HepG2 (cell line): ENCODE measurements around the gene TNFSF12. TPM values are rescaled to one million over a fixed set of nuclear protein-coding genes. Genes with fewer than 3 reads are reported as not detected.

Source experiments
- AGO1 ChIP-seq: fragments of 200-400 bp; formaldehyde crosslinking; IDR thresholded peaks from 2 replicates; pipeline ENCODE4 v1.6.1; 2017; ENCODE audit warnings: mild to moderate bottlenecking, low read depth, low read length, moderate library complexity; ENCODE audit not compliant: poor library complexity, severe bottlenecking
- HES4 ChIP-seq: sonication (generic); formaldehyde crosslinking; IDR thresholded peaks from 2 replicates; pipeline ENCODE4 v1.9.0; 2021; ENCODE audit warnings: mild to moderate bottlenecking, missing genetic modification reagents, borderline replicate concordance
- ZBTB20 ChIP-seq: sonication (generic); formaldehyde crosslinking; IDR thresholded peaks from 2 replicates; pipeline ENCODE4 v1.8.1; 2023; ENCODE audit warnings: missing genetic modification reagents, low read depth, mild to moderate bottlenecking, borderline replicate concordance
- ZNF207 ChIP-seq: fragments of 450-650 bp; IDR thresholded peaks from 2 replicates; pipeline ENCODE4 v1.6.1; 2016; ENCODE audit warnings: antibody characterized with exemption, borderline replicate concordance
- ZNF337 ChIP-seq: sonication (generic); formaldehyde crosslinking; IDR thresholded peaks from 2 replicates; pipeline ENCODE4 v1.5.1; 2020; ENCODE audit warnings: missing genetic modification reagents, low read depth, mild to moderate bottlenecking, borderline replicate concordance
- polyA plus RNA-seq, 8 experiments: library from polyadenylated mRNA; depleted of rRNA in 3 of 8; stranded (reverse) in 7 of 8; unstranded in 1 of 8; fragments of >200 nt; fragmentation: Illumina TruSeq in 4 of 8; extraction: Trizol in 4 of 8; gene quantifications; 2 replicates each; pipeline versions ENCODE4 v1.2.1 to v1.2.3, GENCODE V29; 2011 to 2016; ENCODE audit warnings: low read depth in 4 of 8, missing spikeins in 1 of 8, mixed read lengths in 1 of 8; ENCODE audit not compliant: insufficient read depth in 1 of 8
- total RNA-seq, 5 experiments: library from RNA; depleted of rRNA; stranded (reverse); fragments of >200 nt; fragmentation: Illumina TruSeq; extraction: Trizol; gene quantifications; 2 replicates each; pipeline ENCODE4 v1.2.3, GENCODE V29; 2016; ENCODE audit warnings: low read depth in 1 of 5
- TF ChIP-seq, protein P1 (sequence below): sonication (generic); formaldehyde crosslinking; IDR thresholded peaks from 2 replicates; pipeline ENCODE4 v1.5.0; 2020; ENCODE audit warnings: missing genetic modification reagents
- TF ChIP-seq, protein P2 (sequence below): sonication (generic); formaldehyde crosslinking; IDR thresholded peaks from 2 replicates; pipeline ENCODE4 v1.8.0; 2022; ENCODE audit warnings: mild to moderate bottlenecking, missing genetic modification reagents, moderate library complexity
- TF ChIP-seq, protein P3 (sequence below): sonication (generic); formaldehyde crosslinking; IDR thresholded peaks from 2 replicates; pipeline ENCODE4 v1.4.0; 2020; ENCODE audit warnings: missing genetic modification reagents, borderline replicate concordance
- TF ChIP-seq, protein P4 (sequence below): sonication (generic); formaldehyde crosslinking; IDR thresholded peaks from 2 replicates; pipeline ENCODE4; 2020; ENCODE audit warnings: missing genetic modification reagents, mild to moderate bottlenecking, borderline replicate concordance
- TF ChIP-seq, protein P5 (sequence below), 2 experiments: sonication (generic) in 1 of 2; formaldehyde crosslinking in 1 of 2; IDR thresholded peaks; 2 replicates each; pipeline versions ENCODE4 v1.4.0 to v1.6.1; 2016 to 2020; ENCODE audit warnings: borderline replicate concordance in 1 of 2, low read depth in 1 of 2, mild to moderate bottlenecking in 1 of 2, missing genetic modification reagents in 1 of 2
- TF ChIP-seq, protein P6 (sequence below): sonication (generic); formaldehyde crosslinking; IDR thresholded peaks from 2 replicates; pipeline ENCODE4 v1.4.0; 2020; ENCODE audit warnings: mild to moderate bottlenecking, missing genetic modification reagents

Gene TNFSF12
- total and polyA plus RNA-seq, 2 of the 13 experiments (the other 11 are each of a cell fraction or from before 2014, with no cell fraction given), result 0.93 to 7.2 TPM

DNA sequence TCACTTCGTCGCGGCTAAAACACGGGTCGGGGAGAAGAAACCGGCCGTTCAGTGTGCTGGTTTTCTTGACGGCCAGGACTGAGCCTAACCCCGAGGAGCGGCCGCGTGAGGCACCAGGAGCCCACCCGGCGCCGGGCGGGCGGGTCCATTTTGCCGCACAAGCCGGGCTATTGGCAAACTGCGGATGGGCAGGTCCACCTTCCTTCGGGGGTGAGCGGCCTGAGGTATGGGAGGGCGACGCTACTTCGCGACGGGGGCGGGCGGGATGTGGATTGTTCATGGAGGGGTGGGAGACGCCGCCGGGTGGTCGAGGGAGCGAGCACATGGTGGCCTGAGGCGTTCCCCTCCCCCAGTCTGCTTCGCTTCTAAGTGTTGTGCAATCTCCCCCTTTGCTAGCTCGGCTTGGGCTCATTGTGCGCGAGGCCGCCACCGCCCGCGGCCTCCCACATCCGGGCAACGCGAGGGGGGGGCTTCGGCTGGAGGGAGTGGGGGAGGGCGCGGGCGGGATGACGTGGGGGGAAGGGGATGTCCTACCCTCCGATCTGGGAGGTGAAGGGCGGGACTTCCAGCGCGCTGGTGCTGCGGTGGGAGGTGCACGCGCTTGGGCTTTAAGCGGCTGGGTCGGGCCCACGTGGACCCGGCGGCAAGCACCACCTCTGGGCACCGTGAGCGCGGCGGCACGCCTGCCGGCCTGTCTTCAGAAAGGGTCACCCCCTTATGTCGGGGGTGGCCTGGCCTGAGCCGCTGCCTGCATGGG, 24.6 kb downstream of the TNFSF12 start (continued):
- TF ChIP-seq, protein P1, sequence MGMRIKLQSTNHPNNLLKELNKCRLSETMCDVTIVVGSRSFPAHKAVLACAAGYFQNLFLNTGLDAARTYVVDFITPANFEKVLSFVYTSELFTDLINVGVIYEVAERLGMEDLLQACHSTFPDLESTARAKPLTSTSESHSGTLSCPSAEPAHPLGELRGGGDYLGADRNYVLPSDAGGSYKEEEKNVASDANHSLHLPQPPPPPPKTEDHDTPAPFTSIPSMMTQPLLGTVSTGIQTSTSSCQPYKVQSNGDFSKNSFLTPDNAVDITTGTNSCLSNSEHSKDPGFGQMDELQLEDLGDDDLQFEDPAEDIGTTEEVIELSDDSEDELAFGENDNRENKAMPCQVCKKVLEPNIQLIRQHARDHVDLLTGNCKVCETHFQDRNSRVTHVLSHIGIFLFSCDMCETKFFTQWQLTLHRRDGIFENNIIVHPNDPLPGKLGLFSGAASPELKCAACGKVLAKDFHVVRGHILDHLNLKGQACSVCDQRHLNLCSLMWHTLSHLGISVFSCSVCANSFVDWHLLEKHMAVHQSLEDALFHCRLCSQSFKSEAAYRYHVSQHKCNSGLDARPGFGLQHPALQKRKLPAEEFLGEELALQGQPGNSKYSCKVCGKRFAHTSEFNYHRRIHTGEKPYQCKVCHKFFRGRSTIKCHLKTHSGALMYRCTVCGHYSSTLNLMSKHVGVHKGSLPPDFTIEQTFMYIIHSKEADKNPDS, result no peak
- TF ChIP-seq, protein P2, sequence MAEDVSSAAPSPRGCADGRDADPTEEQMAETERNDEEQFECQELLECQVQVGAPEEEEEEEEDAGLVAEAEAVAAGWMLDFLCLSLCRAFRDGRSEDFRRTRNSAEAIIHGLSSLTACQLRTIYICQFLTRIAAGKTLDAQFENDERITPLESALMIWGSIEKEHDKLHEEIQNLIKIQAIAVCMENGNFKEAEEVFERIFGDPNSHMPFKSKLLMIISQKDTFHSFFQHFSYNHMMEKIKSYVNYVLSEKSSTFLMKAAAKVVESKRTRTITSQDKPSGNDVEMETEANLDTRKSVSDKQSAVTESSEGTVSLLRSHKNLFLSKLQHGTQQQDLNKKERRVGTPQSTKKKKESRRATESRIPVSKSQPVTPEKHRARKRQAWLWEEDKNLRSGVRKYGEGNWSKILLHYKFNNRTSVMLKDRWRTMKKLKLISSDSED (CRISPR knock-in tag), result no peak
- TF ChIP-seq, protein P3, sequence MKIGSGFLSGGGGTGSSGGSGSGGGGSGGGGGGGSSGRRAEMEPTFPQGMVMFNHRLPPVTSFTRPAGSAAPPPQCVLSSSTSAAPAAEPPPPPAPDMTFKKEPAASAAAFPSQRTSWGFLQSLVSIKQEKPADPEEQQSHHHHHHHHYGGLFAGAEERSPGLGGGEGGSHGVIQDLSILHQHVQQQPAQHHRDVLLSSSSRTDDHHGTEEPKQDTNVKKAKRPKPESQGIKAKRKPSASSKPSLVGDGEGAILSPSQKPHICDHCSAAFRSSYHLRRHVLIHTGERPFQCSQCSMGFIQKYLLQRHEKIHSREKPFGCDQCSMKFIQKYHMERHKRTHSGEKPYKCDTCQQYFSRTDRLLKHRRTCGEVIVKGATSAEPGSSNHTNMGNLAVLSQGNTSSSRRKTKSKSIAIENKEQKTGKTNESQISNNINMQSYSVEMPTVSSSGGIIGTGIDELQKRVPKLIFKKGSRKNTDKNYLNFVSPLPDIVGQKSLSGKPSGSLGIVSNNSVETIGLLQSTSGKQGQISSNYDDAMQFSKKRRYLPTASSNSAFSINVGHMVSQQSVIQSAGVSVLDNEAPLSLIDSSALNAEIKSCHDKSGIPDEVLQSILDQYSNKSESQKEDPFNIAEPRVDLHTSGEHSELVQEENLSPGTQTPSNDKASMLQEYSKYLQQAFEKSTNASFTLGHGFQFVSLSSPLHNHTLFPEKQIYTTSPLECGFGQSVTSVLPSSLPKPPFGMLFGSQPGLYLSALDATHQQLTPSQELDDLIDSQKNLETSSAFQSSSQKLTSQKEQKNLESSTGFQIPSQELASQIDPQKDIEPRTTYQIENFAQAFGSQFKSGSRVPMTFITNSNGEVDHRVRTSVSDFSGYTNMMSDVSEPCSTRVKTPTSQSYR, result peak; percentile 99
- peak; percentile 75 for TF ChIP-seq AGO1
- TF ChIP-seq HES4 (CRISPR knock-in tag), result peak; percentile 79
- TF ChIP-seq ZNF337 (CRISPR knock-in tag), result no peak
- TF ChIP-seq, protein P4, sequence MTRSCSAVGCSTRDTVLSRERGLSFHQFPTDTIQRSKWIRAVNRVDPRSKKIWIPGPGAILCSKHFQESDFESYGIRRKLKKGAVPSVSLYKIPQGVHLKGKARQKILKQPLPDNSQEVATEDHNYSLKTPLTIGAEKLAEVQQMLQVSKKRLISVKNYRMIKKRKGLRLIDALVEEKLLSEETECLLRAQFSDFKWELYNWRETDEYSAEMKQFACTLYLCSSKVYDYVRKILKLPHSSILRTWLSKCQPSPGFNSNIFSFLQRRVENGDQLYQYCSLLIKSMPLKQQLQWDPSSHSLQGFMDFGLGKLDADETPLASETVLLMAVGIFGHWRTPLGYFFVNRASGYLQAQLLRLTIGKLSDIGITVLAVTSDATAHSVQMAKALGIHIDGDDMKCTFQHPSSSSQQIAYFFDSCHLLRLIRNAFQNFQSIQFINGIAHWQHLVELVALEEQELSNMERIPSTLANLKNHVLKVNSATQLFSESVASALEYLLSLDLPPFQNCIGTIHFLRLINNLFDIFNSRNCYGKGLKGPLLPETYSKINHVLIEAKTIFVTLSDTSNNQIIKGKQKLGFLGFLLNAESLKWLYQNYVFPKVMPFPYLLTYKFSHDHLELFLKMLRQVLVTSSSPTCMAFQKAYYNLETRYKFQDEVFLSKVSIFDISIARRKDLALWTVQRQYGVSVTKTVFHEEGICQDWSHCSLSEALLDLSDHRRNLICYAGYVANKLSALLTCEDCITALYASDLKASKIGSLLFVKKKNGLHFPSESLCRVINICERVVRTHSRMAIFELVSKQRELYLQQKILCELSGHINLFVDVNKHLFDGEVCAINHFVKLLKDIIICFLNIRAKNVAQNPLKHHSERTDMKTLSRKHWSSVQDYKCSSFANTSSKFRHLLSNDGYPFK (CRISPR knock-in tag), result no peak
- peak; percentile 44; the same call in 1 of the 2 replicates for TF ChIP-seq ZBTB20
- TF ChIP-seq, protein P5, sequence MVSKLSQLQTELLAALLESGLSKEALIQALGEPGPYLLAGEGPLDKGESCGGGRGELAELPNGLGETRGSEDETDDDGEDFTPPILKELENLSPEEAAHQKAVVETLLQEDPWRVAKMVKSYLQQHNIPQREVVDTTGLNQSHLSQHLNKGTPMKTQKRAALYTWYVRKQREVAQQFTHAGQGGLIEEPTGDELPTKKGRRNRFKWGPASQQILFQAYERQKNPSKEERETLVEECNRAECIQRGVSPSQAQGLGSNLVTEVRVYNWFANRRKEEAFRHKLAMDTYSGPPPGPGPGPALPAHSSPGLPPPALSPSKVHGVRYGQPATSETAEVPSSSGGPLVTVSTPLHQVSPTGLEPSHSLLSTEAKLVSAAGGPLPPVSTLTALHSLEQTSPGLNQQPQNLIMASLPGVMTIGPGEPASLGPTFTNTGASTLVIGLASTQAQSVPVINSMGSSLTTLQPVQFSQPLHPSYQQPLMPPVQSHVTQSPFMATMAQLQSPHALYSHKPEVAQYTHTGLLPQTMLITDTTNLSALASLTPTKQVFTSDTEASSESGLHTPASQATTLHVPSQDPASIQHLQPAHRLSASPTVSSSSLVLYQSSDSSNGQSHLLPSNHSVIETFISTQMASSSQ (IDR thresholded peaks at IDR 0.05; ENCODE audit: low read depth), result no peak
- TF ChIP-seq, protein P5 (CRISPR knock-in tag; IDR thresholded peaks at IDR 0.05; ENCODE audit: borderline replicate concordance), result no peak
- TF ChIP-seq, protein P6, sequence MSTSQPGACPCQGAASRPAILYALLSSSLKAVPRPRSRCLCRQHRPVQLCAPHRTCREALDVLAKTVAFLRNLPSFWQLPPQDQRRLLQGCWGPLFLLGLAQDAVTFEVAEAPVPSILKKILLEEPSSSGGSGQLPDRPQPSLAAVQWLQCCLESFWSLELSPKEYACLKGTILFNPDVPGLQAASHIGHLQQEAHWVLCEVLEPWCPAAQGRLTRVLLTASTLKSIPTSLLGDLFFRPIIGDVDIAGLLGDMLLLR (CRISPR knock-in tag), result peak; percentile 74; the same call in 1 of the 2 replicates
- TF ChIP-seq ZNF207, result no peak
